ENCODE data around the gene CAMK2B.

DNA sequence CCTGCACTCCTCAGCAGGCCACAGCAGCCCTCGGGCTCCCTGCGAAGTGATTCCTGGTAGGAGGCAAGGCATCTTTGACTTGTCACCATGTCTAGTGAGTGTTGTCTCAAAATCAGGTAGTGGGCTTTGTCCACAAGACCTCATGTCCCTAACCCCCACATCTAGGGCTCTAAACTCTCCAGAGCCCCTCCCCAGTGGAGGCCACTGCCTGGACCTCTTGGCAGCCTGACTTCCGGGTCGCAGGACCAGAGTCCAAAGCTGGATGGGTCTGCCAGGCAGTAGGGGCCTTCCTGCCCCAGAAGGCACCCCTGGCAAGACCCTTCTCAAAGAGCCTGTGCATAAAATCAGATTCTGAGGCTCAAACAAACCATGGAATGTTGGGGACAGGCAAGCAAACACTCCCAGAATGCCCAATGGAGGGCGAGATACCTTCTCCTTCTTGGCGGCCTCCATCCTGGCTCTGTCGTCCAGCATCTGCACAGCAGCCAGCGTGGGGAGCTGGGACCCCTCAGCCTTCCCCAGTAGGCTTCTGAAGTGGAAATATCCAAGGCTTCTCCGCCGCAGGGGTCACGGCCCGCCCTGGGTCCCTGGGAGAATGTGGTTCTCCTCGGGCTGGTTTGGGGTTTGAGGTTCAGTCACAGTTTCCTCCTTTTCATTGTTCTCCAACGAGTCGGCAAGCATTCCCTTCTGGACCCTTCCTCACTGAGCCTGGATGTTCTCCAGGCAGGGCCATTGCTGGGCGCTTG is 136.7 kb downstream of the CAMK2B start:
- TF ChIP-seq, protein P1, sequence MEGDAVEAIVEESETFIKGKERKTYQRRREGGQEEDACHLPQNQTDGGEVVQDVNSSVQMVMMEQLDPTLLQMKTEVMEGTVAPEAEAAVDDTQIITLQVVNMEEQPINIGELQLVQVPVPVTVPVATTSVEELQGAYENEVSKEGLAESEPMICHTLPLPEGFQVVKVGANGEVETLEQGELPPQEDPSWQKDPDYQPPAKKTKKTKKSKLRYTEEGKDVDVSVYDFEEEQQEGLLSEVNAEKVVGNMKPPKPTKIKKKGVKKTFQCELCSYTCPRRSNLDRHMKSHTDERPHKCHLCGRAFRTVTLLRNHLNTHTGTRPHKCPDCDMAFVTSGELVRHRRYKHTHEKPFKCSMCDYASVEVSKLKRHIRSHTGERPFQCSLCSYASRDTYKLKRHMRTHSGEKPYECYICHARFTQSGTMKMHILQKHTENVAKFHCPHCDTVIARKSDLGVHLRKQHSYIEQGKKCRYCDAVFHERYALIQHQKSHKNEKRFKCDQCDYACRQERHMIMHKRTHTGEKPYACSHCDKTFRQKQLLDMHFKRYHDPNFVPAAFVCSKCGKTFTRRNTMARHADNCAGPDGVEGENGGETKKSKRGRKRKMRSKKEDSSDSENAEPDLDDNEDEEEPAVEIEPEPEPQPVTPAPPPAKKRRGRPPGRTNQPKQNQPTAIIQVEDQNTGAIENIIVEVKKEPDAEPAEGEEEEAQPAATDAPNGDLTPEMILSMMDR (conservative IDR thresholded peaks at IDR 0.05; ENCODE audit: low read depth in 2 of 2), result no peak
- no peak for TF ChIP-seq JUNB (IDR thresholded peaks at IDR 0.05; ENCODE audit: unreplicated experiment)

All from GM23338 (cell line).